Measurements from ENCODE around the gene SLC16A1. TPM values are rescaled to one million over a fixed set of nuclear protein-coding genes. Genes with fewer than 3 reads are reported as not detected.

The SLC16A1 gene
- total RNA-seq, 1 donor from 2014 or later, result 58.7 TPM

DNA sequence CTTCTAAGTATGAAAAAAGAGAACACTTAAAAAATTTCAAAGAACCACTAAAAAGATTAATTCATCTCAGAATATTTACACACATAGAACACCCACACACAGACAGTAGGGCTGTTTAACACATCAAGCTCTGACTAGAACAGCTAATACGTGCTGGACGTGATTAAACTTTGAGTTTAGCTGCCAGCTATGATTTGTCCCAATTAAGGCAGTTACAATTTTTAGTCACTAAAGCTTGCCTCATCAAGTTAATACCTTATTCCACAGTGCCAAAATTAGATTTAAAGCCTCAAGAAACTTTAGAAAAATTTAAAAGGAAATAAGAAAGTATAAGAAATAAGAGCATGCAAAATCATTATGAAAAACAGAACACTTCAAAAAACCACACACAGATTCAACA is 18.9 kb downstream of the SLC16A1 start:
- TF ChIP-seq, protein P1, sequence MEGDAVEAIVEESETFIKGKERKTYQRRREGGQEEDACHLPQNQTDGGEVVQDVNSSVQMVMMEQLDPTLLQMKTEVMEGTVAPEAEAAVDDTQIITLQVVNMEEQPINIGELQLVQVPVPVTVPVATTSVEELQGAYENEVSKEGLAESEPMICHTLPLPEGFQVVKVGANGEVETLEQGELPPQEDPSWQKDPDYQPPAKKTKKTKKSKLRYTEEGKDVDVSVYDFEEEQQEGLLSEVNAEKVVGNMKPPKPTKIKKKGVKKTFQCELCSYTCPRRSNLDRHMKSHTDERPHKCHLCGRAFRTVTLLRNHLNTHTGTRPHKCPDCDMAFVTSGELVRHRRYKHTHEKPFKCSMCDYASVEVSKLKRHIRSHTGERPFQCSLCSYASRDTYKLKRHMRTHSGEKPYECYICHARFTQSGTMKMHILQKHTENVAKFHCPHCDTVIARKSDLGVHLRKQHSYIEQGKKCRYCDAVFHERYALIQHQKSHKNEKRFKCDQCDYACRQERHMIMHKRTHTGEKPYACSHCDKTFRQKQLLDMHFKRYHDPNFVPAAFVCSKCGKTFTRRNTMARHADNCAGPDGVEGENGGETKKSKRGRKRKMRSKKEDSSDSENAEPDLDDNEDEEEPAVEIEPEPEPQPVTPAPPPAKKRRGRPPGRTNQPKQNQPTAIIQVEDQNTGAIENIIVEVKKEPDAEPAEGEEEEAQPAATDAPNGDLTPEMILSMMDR (IDR thresholded peaks at IDR 0.05), result no peak
- H3K9me3 Mint-ChIP-seq (ENCODE audit: unreplicated experiment), result no peaks in the 10 kb centered on the region
- DNase-seq (ENCODE audit: extremely low spot score, unreplicated experiment), result no peak
- no peak overlapping the region for H3K4me3 Mint-ChIP-seq (ENCODE audit: unreplicated experiment)
- H3K36me3 Mint-ChIP-seq (ENCODE audit: unreplicated experiment), result no peaks in the 10 kb centered on the region
- peaks cover 45% of the 10 kb centered on the region for H3K4me1 Mint-ChIP-seq (ENCODE audit: unreplicated experiment)
- H3K27ac Mint-ChIP-seq (ENCODE audit: unreplicated experiment), result peak overlapping the region; percentile 59
- H3K27me3 Mint-ChIP-seq (ENCODE audit: unreplicated experiment), result no peaks in the 10 kb centered on the region

DNA sequence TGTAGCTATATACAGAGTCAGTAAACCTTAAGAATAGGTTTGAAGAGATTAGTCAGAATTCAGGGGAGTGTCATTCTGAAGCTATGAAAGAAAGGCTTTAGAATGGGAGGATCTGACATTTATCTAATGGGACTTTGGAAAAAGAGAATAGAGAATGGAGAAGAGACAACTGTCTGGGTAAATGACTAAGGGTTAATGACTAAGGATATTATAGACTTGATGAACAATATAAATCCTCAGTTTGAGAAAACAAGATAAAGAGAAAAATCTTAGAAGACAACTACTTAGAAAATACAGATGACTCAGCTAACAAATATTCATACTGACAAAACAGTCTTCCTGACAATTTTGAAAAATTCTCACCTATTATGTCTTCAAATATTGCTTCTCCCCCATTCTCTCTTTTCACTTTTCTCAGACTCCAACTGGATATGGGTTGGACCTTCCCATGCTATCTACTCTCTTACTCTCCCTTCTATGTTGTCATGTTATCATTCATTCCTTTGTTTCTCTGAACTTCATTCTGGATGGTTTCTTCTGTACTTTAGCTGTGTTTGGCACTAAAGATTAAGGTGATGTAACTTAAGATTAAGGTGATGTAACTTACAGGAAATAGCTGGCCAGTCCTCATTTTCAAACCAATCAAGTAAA is 20.4 kb downstream of the SLC16A1 start:
- H3K27me3 Mint-ChIP-seq (ENCODE audit: unreplicated experiment), result no peaks in the 10 kb centered on the region
- no peaks in the 10 kb centered on the region for H3K9me3 Mint-ChIP-seq (ENCODE audit: unreplicated experiment)
- peak overlapping the region; percentile 83 for H3K27ac Mint-ChIP-seq (ENCODE audit: unreplicated experiment)
- TF ChIP-seq, protein P1 (IDR thresholded peaks at IDR 0.05), result no peak
- H3K4me1 Mint-ChIP-seq (ENCODE audit: unreplicated experiment), result peaks cover 45% of the 10 kb centered on the region
- no peak for DNase-seq (ENCODE audit: extremely low spot score, unreplicated experiment)
- no peak overlapping the region for H3K4me3 Mint-ChIP-seq (ENCODE audit: unreplicated experiment)
- H3K36me3 Mint-ChIP-seq (ENCODE audit: unreplicated experiment), result no peaks in the 10 kb centered on the region

DNA sequence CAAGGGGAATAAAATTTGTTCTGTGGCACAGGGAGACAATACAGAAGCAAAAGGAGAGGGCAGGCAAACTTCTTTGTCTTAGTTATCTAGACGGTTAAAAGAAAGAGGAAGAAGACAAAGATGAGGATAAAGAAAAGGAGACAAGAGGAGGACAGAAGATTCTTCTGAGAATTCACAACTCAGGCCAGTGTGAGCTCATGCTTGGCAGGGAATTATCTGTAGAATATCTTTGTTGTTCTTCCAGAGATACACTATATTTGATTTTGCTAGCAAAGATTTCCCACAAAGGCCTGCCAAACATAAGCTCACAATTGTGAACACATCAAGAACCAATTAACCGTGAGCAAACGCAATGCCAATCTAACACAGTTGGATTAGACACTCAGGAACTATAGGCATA is 21.4 kb downstream of the SLC16A1 start:
- no peak overlapping the region for H3K4me3 Mint-ChIP-seq (ENCODE audit: unreplicated experiment)
- DNase-seq (ENCODE audit: extremely low spot score, unreplicated experiment), result no peak
- TF ChIP-seq, protein P1 (IDR thresholded peaks at IDR 0.05), result no peak
- H3K27ac Mint-ChIP-seq (ENCODE audit: unreplicated experiment), result peak overlapping the region; percentile 83
- H3K27me3 Mint-ChIP-seq (ENCODE audit: unreplicated experiment), result no peaks in the 10 kb centered on the region
- no peaks in the 10 kb centered on the region for H3K9me3 Mint-ChIP-seq (ENCODE audit: unreplicated experiment)
- no peaks in the 10 kb centered on the region for H3K36me3 Mint-ChIP-seq (ENCODE audit: unreplicated experiment)
- peaks cover 45% of the 10 kb centered on the region for H3K4me1 Mint-ChIP-seq (ENCODE audit: unreplicated experiment)

DNA sequence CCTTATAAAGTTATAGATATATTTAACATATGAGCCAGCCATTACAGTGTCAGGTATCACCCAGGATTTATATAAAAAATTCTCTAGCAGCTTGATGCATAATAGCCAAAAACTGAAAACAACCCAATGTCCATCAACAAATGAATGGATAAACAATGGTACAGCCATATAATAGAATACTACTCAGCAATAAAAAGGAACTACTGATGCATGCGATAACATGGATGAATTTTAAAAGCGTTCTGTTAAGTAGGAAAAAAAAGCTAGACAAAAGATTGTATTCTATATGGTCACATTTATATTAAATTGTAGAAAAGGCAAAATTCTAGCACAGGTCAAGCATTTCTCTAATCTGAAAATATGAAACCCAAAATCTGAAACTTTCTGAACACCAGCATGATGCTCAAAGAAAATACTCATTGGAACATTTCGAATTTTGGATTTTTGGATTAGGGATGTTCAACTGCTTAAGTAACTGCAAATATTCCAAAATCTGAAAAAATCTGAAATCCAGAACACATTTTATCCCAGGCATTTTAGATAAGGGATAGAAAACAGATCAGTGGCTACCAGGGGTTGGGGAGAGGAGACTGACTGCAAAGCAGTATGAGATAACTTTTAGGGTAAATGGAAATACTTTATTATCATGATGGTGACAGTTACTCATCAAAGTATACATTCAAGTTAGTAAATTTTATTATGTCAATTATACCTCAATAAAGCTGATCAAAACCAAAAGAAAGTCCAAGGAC is 22.0 kb downstream of the SLC16A1 start:
- TF ChIP-seq, protein P1 (IDR thresholded peaks at IDR 0.05), result no peak
- peaks cover 43% of the 10 kb centered on the region for H3K4me1 Mint-ChIP-seq (ENCODE audit: unreplicated experiment)
- no peaks in the 10 kb centered on the region for H3K9me3 Mint-ChIP-seq (ENCODE audit: unreplicated experiment)
- H3K36me3 Mint-ChIP-seq (ENCODE audit: unreplicated experiment), result peaks cover 2% of the 10 kb centered on the region
- DNase-seq (ENCODE audit: extremely low spot score, unreplicated experiment), result no peak
- no peak overlapping the region for H3K4me3 Mint-ChIP-seq (ENCODE audit: unreplicated experiment)
- H3K27ac Mint-ChIP-seq (ENCODE audit: unreplicated experiment), result peak overlapping the region; percentile 15
- no peaks in the 10 kb centered on the region for H3K27me3 Mint-ChIP-seq (ENCODE audit: unreplicated experiment)

DNA sequence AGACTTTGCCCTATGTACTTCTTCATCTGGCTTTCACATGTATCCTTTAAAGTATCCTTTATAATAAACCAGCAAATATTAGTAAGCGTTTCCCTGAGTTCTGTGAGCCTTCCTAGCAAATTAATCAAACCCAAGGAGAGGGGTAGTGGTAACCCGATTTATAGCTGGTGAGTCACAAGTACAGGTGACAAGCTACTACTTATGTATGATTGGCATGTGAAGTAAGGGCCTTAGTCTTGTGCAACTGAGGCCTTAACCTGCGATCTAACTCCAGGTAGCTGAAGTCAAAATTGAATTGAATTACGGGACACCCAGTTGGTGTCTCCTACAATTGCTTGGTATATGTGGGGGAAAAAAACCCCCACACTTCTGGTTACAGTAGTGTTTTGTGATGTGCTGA is 26.0 kb downstream of the SLC16A1 start:
- H3K4me3 Mint-ChIP-seq (ENCODE audit: unreplicated experiment), result no peak overlapping the region
- H3K36me3 Mint-ChIP-seq (ENCODE audit: unreplicated experiment), result peaks cover 8% of the 10 kb centered on the region
- no peak overlapping the region for H3K27ac Mint-ChIP-seq (ENCODE audit: unreplicated experiment)
- no peaks in the 10 kb centered on the region for H3K27me3 Mint-ChIP-seq (ENCODE audit: unreplicated experiment)
- TF ChIP-seq, protein P1 (IDR thresholded peaks at IDR 0.05), result no peak
- DNase-seq (ENCODE audit: extremely low spot score, unreplicated experiment), result no peak
- H3K4me1 Mint-ChIP-seq (ENCODE audit: unreplicated experiment), result peaks cover 17% of the 10 kb centered on the region
- no peaks in the 10 kb centered on the region for H3K9me3 Mint-ChIP-seq (ENCODE audit: unreplicated experiment)
